Measurements from ENCODE around the gene SLC35B4.

DNA sequence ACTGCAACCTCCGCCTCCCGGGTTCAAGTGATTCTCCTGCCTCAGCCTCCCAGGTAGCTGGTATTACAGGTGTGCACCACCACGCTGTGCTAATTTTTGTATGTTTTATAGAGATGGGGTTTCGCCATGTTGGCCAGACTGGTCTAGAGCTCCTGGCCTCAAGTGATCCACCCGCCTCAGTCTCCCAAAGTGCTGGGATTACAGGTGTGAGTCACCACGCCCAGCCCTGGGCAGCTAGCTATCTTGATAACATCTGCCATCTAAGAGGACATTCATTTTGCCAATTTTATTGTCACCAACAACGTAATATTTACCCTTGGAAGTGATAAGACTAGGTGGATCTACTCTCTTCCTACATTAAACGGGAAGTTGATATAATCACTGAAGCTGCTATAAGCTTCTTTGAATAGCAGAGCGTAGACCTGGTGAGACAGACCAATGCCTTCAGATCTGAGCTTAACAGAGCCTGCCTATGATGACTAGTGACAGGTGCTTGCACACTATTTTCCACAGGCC, 39.7 kb upstream of the SLC35B4 start:
- TF ChIP-seq CTCF (IDR thresholded peaks at IDR 0.05 in 2 of 3, conservative IDR thresholded peaks at IDR 0.05 in 1 of 3; ENCODE audit: borderline replicate concordance in 1 of 3, insufficient read depth in 1 of 3, low read depth in 2 of 3, low read length in 2 of 3): no peak
- no peak for TF ChIP-seq EZH2 (IDR thresholded peaks at IDR 0.05)
- no peak for TF ChIP-seq TCF7L2 (IDR thresholded peaks at IDR 0.05; ENCODE audit: borderline replicate concordance, extremely low read depth, insufficient read depth, insufficient read length)
- no peak for TF ChIP-seq ZNF274 (IDR thresholded peaks at IDR 0.05; ENCODE audit: low read depth, low read length)

Measured in HCT116 (cell line).